GM21723 (cell line): ENCODE results near the gene CAPZB.

ENCODE experiments used
- ATAC-seq: cut with Tn5 transposase; IDR thresholded peaks from one replicate; pipeline ENCODE4 v1.9.1; 2021; ENCODE audit warnings: mild to moderate bottlenecking, moderate library complexity; ENCODE audit not compliant: unreplicated experiment

CAPZB gene

GRCh38 chr1:19450811-19451515 is 34.4 kb downstream of the CAPZB start:
- no peak for ATAC-seq

- ATAC-seq = no peak
Observed at GRCh38 chr1:19449454-19450228, 35.7 kb downstream of the CAPZB start.

- no peak for ATAC-seq
Observed at GRCh38 chr1:19448491-19449439, 36.6 kb downstream of the CAPZB start.

- ATAC-seq = no peak
Observed at GRCh38 chr1:19447550-19447949, 37.8 kb downstream of the CAPZB start.

- no peak for ATAC-seq
Observed at GRCh38 chr1:19445417-19446342, 39.7 kb downstream of the CAPZB start.

GRCh38 chr1:19444296-19445021 is 40.9 kb downstream of the CAPZB start:
- no peak for ATAC-seq

GRCh38 chr1:19443326-19443725 is 42.0 kb downstream of the CAPZB start:
- ATAC-seq = no peak

- ATAC-seq = no peak
Observed at GRCh38 chr1:19442154-19443096, 42.9 kb downstream of the CAPZB start.

GRCh38 chr1:19441048-19441780 is 44.1 kb downstream of the CAPZB start:
- no peak for ATAC-seq

GRCh38 chr1:19439464-19440171 is 45.7 kb downstream of the CAPZB start:
- ATAC-seq = no peak

- no peak for ATAC-seq
Observed at GRCh38 chr1:19438516-19439195, 46.7 kb downstream of the CAPZB start.

GRCh38 chr1:19437891-19438294 is 47.4 kb downstream of the CAPZB start:
- ATAC-seq = no peak

- ATAC-seq = no peak
Observed at GRCh38 chr1:19436716-19437476, 48.4 kb downstream of the CAPZB start.

GRCh38 chr1:19435851-19436455 is 49.4 kb downstream of the CAPZB start:
- ATAC-seq = no peak

GRCh38 chr1:19435181-19435580 is 50.2 kb downstream of the CAPZB start:
- ATAC-seq = no peak

- no peak for ATAC-seq
Observed at GRCh38 chr1:19433719-19433998, 51.7 kb downstream of the CAPZB start.
